ENCODE data around the gene PLTP.

GRCh38 chr20:45857882-45858216, 54.1 kb downstream of the PLTP start:
- TF ChIP-seq SRF (IDR thresholded peaks at IDR 0.05; ENCODE audit: low read depth, low read length): no peak
- no peak for TF ChIP-seq KDM4B (CRISPR knock-in tag; IDR thresholded peaks at IDR 0.05)
- TF ChIP-seq ZNF543 (CRISPR knock-in tag; IDR thresholded peaks at IDR 0.05): no peak
- TF ChIP-seq CBX2 (IDR thresholded peaks at IDR 0.05; ENCODE audit: low read depth, low read length): no peak
- TF ChIP-seq CBX2 (CRISPR knock-in tag; IDR thresholded peaks at IDR 0.05; ENCODE audit: low read depth): no peak
- TF ChIP-seq POLR2G (IDR thresholded peaks at IDR 0.05; ENCODE audit: low read depth, low read length): no peak

All from HepG2 (cell line).